HG02840 (cell line): Measurements from ENCODE around the gene GFER.
"Not testable (repeated sequence)": the region's sequence is repeated elsewhere in the genome, so short reads cannot be mapped to it uniquely, and the experiment has no call there.

Source experiments
- ATAC-seq: cut with Tn5 transposase; IDR thresholded peaks from one replicate; pipeline ENCODE4 v1.9.1; 2021; ENCODE audit warnings: mild to moderate bottlenecking, moderate library complexity, moderate number of reproducible peaks; ENCODE audit not compliant: unreplicated experiment, low FRiP score

Gene GFER

GRCh38 chr16:2023092-2024031, 39.4 kb downstream of the GFER start:
- ATAC-seq, result peak; percentile 81

GRCh38 chr16:2024032-2024420, 40.0 kb downstream of the GFER start:
- no peak for ATAC-seq

DNA sequence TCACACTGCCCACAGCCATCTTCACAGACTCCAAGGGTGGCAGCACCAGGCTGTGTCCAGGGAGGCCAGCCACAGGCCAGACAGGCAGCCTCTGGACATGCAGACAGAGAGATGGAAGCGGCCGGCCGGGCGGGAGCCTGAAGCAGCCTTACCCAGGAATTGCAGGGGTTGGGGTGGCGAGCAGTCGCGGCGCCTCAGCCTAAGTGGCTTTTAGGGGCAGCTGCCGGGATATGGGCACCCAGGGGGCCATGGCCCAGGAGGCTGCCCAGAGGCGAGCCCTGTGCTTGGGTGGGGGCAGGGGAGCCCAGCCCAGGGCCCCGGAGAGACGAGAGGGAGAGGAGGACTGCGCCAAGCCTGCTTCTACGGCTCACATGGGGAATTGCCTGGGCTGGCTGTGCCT, 41.3 kb downstream of the GFER start:
- no peak for ATAC-seq

DNA sequence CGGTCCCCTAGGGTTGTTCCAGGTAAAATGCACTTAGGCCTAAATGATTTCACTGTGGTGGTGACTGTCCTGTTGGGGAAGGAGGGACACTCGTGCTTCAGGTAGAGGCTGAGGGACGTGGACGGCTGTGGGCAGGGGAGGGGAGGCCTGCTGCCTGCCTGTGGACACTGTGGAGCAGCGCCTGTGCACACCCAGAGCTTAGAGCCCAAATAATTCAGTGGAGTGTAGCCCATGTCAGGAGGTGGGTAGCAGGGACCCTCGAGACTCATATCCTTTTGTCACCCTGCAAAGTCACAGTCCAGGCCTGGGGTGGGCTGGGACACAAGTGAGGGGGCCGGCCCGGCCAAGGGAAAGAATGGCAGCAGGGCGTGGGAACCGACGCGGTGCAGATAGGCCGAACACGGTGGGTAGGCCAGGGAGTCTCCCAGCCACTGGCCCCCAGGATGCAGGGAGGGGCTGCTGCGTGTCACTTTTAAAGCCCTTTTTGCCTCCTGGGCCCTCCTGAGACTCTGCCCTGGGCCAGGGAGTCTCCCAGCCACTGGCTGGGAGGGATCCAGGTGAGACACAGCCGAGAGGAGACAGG, 42.0 kb downstream of the GFER start:
- ATAC-seq, result no peak

DNA sequence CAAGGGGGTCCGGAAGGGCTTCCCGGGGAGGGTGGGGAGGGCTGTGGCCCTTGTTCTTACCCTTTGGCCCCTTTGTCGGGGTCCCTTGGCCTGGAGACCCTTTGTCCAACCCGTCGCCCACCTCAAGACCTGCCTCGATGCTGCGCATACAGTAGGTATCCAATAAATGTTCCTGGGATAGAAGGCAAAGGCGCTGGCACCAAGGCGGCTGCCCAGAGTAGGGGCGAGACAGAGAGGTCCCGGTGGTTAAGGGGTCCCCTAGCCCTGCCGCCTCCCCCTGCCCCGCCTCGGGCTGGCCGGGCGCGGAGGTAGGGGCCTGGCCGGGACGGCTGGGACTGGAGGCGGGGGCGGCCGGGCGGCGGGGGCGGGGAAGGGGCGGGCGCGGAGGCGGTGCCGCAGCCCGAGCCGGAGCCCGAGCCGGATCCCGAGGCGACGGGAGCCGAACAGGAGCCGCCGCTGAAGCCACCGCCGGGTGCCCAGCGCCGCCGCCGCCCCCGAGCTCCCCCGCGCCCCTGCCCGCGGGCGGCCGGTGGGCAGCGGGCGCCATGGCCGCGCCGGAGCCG, 42.5 kb downstream of the GFER start, which contains the start of gene NHERF2:
NHERF2 (plus strand) TSS at position 442 of the 563 bp plus-strand sequence; CDS start at position 546, 104 bp downstream.
- no peak for ATAC-seq

GRCh38 chr16:2027024-2028010, 43.3 kb downstream of the GFER start:
- ATAC-seq, result no peak

DNA sequence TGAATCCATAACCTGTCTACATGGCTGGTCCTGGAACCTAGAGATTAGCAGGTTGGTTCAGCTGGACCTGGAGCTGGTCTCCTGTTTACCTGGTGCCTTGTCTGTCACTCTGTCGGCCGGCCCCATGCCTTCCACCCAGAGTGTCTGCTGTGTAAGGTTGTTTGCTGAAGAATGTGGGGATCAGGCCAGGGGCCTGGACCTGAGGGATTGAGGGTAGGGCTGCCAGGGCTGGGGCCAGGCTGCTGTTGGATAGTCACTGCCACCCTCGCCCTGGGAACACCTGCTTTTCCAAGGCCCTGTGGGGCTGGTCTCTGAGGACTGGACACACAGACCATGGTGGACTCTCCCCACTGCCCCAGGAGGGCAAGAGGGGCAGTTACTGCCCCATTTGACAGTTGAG, 44.2 kb downstream of the GFER start:
- no peak for ATAC-seq

DNA sequence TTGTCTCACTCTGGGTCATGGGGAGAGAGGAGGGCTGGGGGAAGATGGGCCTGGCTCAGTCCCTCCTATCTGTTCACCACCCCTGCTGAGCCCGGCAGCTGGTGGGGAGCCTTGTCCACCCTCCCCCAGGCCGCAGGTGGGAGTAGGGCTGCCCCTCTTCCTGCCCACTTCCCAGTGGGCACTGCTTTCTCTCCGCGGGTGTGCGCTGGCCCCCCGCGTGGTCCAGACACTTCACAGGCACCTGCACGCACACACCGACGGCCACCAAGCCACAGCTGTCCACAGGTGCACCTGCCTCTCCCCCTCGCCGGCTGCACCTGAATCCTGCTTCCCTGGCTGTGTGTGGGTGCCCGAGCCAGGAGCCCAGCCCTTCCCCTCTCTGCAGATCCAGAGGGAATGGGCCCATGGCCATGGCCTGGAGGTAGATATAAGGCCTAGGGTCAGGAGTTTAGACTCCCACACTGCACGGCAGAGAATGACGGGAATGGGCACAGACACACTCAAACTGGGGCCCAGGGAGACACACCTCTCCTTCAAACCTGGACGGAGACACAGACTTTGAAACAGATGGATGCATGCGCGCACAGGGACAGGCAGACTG, 44.7 kb downstream of the GFER start:
- ATAC-seq, result no peak

DNA sequence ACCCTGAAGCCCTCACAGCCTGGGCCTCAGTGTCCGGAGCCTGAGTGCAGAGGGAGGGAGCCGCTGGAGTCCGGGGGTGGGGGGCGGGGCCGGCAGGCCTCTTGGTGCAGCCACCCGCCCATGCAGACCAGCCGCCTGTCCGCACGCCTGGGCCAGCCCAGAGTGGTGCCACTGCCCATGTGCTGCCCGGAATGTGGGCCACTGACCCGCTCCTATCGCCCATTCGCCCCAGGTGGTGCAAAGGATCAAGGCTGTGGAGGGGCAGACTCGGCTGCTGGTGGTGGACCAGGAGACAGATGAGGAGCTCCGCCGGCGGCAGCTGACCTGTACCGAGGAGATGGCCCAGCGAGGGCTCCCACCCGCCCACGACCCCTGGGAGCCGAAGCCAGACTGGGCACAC, 45.4 kb downstream of the GFER start:
- ATAC-seq, result no peak

DNA sequence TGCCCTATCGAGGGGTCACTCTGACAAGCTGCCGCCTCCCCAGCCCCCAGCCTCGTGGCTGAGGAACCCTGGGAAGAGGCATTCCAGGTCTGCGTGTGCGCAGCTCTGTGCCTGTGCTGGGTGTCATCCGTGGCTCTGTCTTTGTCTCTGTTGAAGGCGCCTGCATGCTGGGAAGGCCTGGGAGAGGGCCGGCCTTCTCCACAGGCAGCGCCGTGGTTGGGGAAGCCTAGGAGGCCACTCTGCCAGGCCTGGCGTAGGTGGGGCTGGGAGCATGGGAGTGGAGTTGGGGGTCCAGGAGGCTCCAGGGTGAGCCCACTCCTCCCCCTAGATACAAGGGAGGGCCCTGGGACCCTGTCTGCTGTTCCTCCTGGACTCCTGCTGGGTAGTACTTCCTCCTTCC, 46.0 kb downstream of the GFER start:
- ATAC-seq, result no peak

- no peak for ATAC-seq
Measured at GRCh38 chr16:2031081-2031577, 47.1 kb downstream of the GFER start.

DNA sequence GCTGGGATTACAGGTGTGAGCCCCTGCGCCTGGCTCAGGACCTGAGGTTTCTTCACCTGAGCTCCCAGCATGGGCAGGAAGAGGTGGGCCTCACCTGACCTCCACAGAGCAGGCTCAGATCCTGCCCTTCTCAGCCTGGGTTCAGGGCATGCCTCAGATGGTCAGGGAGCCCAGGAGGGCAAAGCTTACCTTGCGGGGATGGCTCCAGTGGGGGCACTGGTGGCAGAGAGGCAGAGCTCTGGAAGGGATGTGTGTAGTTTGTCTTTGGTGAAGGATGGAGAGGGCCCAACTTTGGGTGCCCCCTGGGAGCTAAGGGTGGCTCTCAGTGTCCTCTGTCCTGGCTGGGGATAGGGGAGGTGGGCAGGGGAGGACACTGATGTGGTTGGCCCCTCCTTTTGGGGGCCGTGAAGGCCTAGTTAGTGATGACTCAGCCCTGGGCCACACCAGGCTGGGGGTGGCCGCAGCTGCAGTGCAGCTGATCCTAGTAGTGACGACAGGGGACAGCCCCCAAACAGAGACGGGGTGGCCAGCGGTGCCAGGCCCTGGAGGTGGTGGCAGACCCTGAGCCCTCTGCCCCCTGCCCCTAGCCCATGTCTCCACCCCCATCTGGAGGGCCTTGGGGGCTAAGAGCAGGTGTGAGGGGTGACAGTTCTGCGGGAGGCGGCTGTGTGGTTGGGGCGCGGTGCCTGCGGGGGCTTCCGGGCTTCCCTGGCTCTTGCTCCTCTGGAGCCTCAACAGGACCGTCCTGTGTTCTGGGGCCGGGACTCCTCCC, 48.5 kb downstream of the GFER start:
- ATAC-seq, result no peak

DNA sequence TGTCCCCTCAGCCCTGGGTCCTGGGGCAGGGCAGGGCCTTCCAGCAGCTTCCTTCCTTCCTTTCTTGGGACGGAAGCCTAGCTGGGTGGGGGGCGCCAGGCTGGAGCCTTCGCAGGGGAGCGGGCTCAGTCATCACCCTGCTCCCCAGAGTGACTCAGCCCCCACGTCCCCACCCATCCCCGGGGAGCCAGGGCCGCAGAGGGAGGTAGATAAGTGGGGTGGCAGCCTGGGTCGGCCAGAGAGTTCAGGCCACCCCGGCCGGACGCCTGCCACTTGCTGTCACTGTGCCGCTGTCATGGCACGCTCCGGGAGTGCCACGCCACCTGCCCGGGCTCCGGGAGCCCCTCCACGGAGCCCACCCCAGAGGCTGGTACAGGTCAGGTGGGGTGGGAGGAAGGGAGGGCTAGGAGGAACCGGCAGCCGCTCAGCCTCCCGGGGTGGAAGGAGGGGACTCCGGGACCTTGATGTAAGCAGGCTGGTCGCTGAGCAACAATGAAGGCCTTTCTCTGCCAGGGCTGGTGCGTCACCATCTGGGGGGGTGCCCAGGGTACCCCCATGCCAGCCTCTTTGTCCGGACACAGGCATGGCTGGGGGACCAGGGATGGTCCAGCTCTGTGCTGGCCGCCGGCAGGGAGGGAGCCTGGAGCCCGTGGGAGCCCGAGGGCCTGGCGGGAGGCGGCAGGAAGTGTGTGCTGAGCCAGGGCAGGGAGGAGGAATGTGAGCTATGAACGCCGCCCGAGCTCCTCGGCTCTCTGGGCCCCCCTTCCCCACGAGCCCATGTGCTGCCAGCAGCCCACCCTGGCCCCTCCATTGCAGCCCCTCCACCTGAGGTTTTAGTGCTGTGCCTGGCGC, 49.3 kb downstream of the GFER start:
- ATAC-seq, result no peak

- not testable (repeated sequence) for ATAC-seq
Measured at GRCh38 chr16:2033909-2034695, 50.1 kb downstream of the GFER start.

DNA sequence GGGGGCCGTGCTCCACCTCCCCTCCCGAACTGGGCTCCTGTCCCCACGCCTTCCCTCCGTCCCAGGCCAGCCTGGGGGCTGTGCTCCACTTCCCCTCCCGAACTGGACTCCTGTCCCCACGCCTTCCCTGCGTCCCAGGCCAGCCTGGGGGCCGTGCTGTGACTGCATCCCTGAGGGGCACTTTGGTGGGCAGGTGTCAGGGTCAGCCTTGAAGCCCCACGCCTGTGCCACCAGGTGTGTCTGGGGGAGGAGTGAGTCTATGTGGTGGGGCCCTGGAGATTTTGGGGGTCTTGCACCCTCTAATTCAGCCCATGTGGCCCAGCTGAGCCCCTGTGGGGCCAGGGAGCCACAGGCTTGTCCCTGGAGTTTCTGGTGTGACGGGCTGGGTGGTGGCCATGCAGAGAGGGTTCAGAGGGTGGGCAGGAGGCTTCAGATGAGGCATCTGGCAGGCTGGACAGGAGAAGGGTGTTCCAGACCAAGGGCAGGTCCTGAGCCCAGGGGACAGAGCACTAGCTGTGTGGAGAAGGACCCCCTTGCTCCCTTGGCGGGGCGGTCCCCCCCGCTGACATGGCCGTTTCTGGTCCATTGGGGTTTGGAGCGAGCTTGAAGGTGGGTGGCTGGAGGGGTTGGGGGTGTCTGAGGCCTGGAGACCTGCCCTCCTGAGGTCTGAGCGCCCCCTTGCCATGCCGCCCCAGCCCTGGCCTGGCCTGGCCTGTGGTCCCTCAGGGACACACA, 50.9 kb downstream of the GFER start:
- ATAC-seq, result no peak

- no peak for ATAC-seq
Measured at GRCh38 chr16:2035431-2036199, 51.6 kb downstream of the GFER start.
